GM20431 (cell line): ENCODE data around the gene ERVV-1.
"Not testable (repeated sequence)": the region's sequence is repeated elsewhere in the genome, so short reads cannot be mapped to it uniquely, and the experiment has no call there.

Experiments used
- in situ Hi-C: fragments of 300-500 bp; cut with MseI, MboI; formaldehyde crosslinking; loops from one replicate; pipeline ENCODE4 v1.15.0; 2020; ENCODE audit warnings: low sequenced_read_pairs; ENCODE audit not compliant: unreplicated experiment

ERVV-1 gene

GRCh38 chr19:53015159-53015558, 1.4 kb downstream of the ERVV-1 start:
- in situ Hi-C loops, result no loop called here

GRCh38 chr19:53015730-53016129, 2.0 kb downstream of the ERVV-1 start:
- in situ Hi-C loops, result no loop called here

- in situ Hi-C loops, result no loop called here
Observed at GRCh38 chr19:53019684-53020083, 6.0 kb downstream of the ERVV-1 start.

GRCh38 chr19:53028306-53028705, 14.6 kb downstream of the ERVV-1 start:
- in situ Hi-C loops, result not testable (repeated sequence)

GRCh38 chr19:53034054-53034453, 20.3 kb downstream of the ERVV-1 start:
- in situ Hi-C loops, result no loop called here

- in situ Hi-C loops, result no loop called here
Observed at GRCh38 chr19:53034948-53035675, 21.4 kb downstream of the ERVV-1 start.

DNA sequence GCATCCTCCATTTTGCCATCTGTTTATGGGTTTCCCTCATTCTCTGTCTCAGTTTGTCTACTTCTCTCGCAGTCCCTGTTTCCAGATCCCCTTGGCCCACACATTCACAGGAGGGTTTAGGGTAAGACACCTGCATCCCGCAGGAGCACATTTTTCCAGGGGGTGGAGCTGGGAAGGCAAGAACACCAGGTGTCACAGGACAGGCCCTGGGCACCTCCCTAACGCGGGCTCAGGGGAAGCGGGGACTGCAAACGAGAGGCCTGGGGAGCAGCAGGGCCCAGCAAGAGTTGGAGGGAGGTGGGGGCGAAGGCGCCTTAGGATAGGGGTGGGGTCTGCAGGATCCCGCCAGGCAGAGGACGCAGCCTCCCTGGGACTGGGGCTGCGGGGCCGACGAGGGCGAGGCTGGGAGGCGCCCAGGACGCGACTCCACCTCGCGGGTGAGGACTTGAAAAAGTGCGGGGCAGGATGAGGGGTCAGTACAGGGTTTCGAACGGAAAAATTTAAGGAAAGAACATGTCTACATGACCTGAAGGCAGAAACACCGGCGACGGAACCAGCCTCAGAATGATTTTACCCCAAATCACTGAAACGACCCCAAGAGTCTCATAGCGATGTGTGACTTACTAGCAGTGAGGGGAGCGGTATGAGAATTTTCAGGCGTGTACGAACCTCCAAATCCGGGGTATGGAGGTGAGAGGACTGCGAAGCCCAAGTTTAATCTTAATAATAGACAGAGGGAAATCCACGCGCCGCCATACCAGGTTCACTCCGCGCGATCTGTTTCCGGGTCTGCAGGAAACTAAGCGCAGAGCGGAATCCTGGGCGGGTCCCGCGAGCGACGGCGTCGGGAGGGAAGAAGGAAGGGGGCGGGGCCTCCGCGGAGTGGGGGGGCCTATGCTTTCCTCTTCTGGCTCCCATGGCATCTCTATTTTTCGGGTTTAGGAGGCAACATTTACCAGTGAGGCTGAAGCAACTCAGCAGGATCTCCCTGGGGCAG, 23.7 kb downstream of the ERVV-1 start:
- in situ Hi-C loops, result no loop called here

- in situ Hi-C loops, result no loop called here
Observed at GRCh38 chr19:53041366-53041765, 27.6 kb downstream of the ERVV-1 start.

DNA sequence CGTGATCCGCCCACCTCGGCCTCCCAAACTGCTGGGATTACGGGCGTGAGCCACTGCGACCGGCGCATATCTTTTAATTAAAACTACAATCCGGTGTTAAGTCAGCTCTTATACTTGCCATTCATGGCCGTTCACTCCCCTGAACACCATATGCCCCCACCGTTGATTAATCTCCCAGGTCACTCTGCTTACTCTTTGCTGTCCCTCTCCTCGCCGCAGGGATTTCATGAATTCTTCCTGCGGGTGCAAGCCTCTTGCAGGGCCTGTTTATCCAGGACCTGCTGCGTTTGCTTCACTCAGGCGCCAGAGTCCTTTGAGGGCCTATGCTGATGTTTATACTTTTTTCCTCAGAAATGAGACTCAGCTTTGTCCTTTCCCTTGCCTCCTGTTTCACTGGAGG, 31.8 kb downstream of the ERVV-1 start:
- in situ Hi-C loops, result no loop called here

DNA sequence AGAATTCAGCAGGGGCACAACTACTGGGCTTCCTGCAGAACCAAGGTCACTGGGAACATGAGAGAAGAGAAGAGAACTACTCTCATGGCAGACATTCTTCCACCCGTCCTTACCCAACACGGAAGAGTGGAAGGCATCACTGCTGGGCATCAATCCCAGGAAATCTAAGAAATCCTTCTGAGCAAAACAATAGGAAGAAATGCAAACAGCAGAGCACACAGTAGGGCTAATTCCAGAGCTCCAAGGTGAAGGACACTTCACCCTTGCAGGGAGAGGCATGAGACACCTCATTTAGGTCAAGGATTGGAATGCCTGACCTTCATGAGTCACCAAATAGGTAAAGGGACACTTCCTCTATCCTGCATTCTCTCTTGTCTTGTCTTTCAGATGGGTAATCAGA, 33.7 kb downstream of the ERVV-1 start:
- in situ Hi-C loops, result no loop called here

DNA sequence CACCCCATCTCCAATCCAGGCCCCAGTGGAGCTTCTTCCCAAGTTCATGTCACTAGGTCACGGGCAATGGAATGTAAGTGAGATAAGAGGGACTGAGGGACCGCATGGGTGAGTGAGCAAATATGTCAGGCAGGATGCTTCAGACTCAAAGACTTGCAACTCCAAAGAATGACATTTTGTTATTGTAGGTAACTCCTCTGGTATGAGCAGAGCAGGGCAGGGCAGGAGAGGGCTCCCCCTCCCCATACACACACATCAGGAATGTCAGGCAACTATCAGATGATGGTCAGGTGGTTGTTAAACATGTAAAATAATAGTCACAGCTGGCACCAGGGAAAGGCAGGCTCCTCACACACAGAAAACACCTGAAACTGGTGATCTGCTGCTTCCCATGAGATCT, 41.4 kb downstream of the ERVV-1 start:
- in situ Hi-C loops, result no loop called here

GRCh38 chr19:53057904-53058580, 44.3 kb downstream of the ERVV-1 start:
- in situ Hi-C loops, result no loop called here
